Measurements from ENCODE around the gene LASP1NB.

The LASP1NB gene

DNA sequence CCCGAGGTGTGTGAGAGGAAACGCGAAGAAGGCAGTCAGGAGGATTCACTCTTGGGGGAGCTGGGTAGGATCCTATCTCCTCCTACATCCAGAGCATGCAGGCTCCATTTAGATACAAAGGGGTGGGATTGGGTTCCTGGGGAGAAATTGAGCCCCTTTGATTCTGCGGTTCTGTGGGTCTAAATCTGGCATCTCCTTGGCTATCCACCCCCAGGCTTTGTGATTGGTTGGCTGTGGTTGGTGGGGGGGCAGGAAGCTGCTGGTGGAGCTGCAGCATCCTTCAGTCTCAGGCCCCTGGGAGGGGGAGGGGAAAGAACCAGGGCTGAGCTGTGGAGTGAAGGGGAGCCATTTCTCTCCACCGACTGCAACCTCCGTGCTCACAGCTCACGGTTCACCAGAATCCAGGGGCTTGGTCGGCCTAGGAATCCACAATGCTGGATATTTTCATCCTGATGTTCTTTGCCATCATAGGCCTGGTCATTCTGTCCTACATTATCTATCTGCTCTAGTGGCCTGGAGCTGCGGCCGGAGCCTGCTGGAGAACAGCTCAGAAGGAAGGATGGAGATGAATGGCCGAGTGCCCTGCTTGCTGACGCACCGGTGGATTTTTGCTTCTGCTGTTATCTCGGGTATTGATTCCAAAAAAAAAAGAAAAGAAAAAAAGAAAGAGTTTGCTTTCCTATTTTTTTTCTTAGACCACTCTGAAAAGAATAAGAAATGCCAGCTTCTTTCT lies at the start of gene LASP1NB:
LASP1NB (plus strand) TSS at position 352 of the 733 bp plus-strand sequence.
- Mint-ChIP-seq H3K9me3 (no peaks in the 10 kb centered on the region), H3K4me3 (peak within 1 kb of the TSS; percentile 71), H3K27me3 (no peaks in the 10 kb centered on the region), H3K36me3 (ENCODE audit: low read depth) (no peaks in the 10 kb centered on the region), H3K4me1 (ENCODE audit: low read depth) (peaks cover 46% of the 10 kb centered on the region), H3K27ac (peak within 1 kb of the TSS; percentile 69)
- intact Hi-C loops (cut with micrococcal nuclease), result loop anchor here (5.0 kb wide), 2 partner anchors 33 to 53 kb away; partner anchors contain the start of gene LASP1
- ATAC-seq (peak; percentile 88), DNase-seq (peak; percentile 90)
- TF ChIP-seq CTCF (IDR thresholded peaks at IDR 0.05), result no peak
- POLR2A ChIA-PET, result interaction anchor here (0.8 to 2.3 kb wide), 16 partner anchors 10 to 77 kb away, joined by 3 to 13 read pairs (median 4); partner anchors contain the start of genes LASP1 and RPL23
- CTCF ChIA-PET, result interaction anchor here (0.6 to 5.2 kb wide), 22 partner anchors 7 to 249 kb away, joined by 3 to 39 read pairs (median 4); partner anchors contain the start of genes FBXO47 and LASP1

- Mint-ChIP-seq H3K4me1 (ENCODE audit: low read depth) (peaks cover 92% of the 10 kb centered on the region), H3K27ac (peak overlapping the region; percentile 87), H3K4me3 (peak overlapping the region; percentile 39), H3K9me3 (no peaks in the 10 kb centered on the region), H3K27me3 (no peaks in the 10 kb centered on the region), H3K36me3 (ENCODE audit: low read depth) (peaks cover 48% of the 10 kb centered on the region)
- DNase-seq (peak; percentile 70), ATAC-seq (peak; percentile 59)
- no peak for TF ChIP-seq CTCF (IDR thresholded peaks at IDR 0.05)
- ChIA-PET CTCF (interaction anchor here (0.7 to 1.6 kb wide), 4 partner anchors 12 to 106 kb away, joined by 3 to 12 read pairs (median 3); partner anchors contain the start of gene LASP1NB), POLR2A (interaction anchor here (0.7 to 2.9 kb wide), 5 partner anchors 9 to 26 kb away, joined by 3 to 14 read pairs (median 3); no protein-coding TSS in a partner anchor)
- intact Hi-C loops (cut with micrococcal nuclease), result no loop called here
Measured at GRCh38 chr17:38877130-38877851, 48.1 kb upstream of the LASP1NB start.

GRCh38 chr17:38879878-38880665 lies 45.3 kb upstream of the LASP1NB start:
- H3K4me1 Mint-ChIP-seq (ENCODE audit: low read depth), result peaks cover 86% of the 10 kb centered on the region
- H3K36me3 Mint-ChIP-seq (ENCODE audit: low read depth), result peaks cover 61% of the 10 kb centered on the region
- ChIA-PET CTCF (interaction anchor here (0.8 to 2.2 kb wide), 7 partner anchors 7 to 358 kb away, joined by 3 to 13 read pairs (median 4); partner anchors contain the start of genes LASP1 and LASP1NB), POLR2A (interaction anchor here (0.7 to 8.1 kb wide), 4 partner anchors 9 to 1079 kb away, joined by 3 to 91 read pairs (median 13); partner anchors contain the start of gene LASP1)
- intact Hi-C loops (cut with micrococcal nuclease), result no loop called here
- peak overlapping the region; percentile 85 for H3K27ac Mint-ChIP-seq
- peak overlapping the region; percentile 44 for H3K4me3 Mint-ChIP-seq
- no peaks in the 10 kb centered on the region for H3K9me3 Mint-ChIP-seq
- DNase-seq (peak; percentile 46), ATAC-seq (no peak)
- TF ChIP-seq CTCF (IDR thresholded peaks at IDR 0.05), result no peak
- no peaks in the 10 kb centered on the region for H3K27me3 Mint-ChIP-seq

GRCh38 chr17:38881600-38882191 lies 43.7 kb upstream of the LASP1NB start:
- Mint-ChIP-seq H3K36me3 (ENCODE audit: low read depth) (peaks cover 73% of the 10 kb centered on the region), H3K9me3 (no peaks in the 10 kb centered on the region), H3K27ac (peak overlapping the region; percentile 85), H3K4me1 (ENCODE audit: low read depth) (peaks cover 88% of the 10 kb centered on the region), H3K27me3 (no peaks in the 10 kb centered on the region), H3K4me3 (peak overlapping the region; percentile 57)
- CTCF ChIA-PET, result interaction anchor here (1.1 to 2.2 kb wide), 7 partner anchors 9 to 357 kb away, joined by 3 to 13 read pairs (median 4); partner anchors contain the start of genes LASP1 and LASP1NB
- TF ChIP-seq CTCF (IDR thresholded peaks at IDR 0.05), result no peak
- ATAC-seq (peak; percentile 64), DNase-seq (peak; percentile 85)
- POLR2A ChIA-PET, result interaction anchor here (0.6 to 8.1 kb wide), 10 partner anchors 8 to 180 kb away, joined by 3 to 91 read pairs (median 4); partner anchors contain the start of genes LASP1 and RPL23
- intact Hi-C loops (cut with micrococcal nuclease), result no loop called here
